CD4-positive, alpha-beta T cell treated with Interleukin-12 subunit alpha and Interleukin-12 subunit beta, for 1 hour (primary cell): Measurements from ENCODE around the gene CRIM1.

Experiments used
- DNase-seq: peaks from one replicate; pipeline ENCODE4 v3.0.0-alpha.2; 2020

The CRIM1 gene

GRCh38 chr2:36526226-36526625 is 170.6 kb downstream of the CRIM1 start:
- no peak for DNase-seq

- DNase-seq, result no peak
Measured at GRCh38 chr2:36528274-36528673, 172.7 kb downstream of the CRIM1 start.

GRCh38 chr2:36528766-36529392 is 173.3 kb downstream of the CRIM1 start:
- DNase-seq, result no peak

- no peak for DNase-seq
Measured at GRCh38 chr2:36530178-36530982, 174.8 kb downstream of the CRIM1 start.

- DNase-seq, result no peak
Measured at GRCh38 chr2:36530983-36531354, 175.4 kb downstream of the CRIM1 start.

- DNase-seq, result no peak
Measured at GRCh38 chr2:36534275-36534799, 178.8 kb downstream of the CRIM1 start.

- no peak for DNase-seq
Measured at GRCh38 chr2:36535099-36535498, 179.5 kb downstream of the CRIM1 start.

GRCh38 chr2:36536776-36537175 is 181.2 kb downstream of the CRIM1 start:
- DNase-seq, result no peak

GRCh38 chr2:36538335-36538734 is 182.8 kb downstream of the CRIM1 start:
- no peak for DNase-seq

- no peak for DNase-seq
Measured at GRCh38 chr2:36539631-36540030, 184.1 kb downstream of the CRIM1 start.

- DNase-seq, result no peak
Measured at GRCh38 chr2:36540986-36541754, 185.6 kb downstream of the CRIM1 start.

GRCh38 chr2:36541891-36542595 is 186.5 kb downstream of the CRIM1 start:
- no peak for DNase-seq

GRCh38 chr2:36544638-36545338 is 189.2 kb downstream of the CRIM1 start:
- DNase-seq, result no peak

- no peak for DNase-seq
Measured at GRCh38 chr2:36545871-36546416, 190.4 kb downstream of the CRIM1 start.

- no peak for DNase-seq
Measured at GRCh38 chr2:36547906-36548305, 192.3 kb downstream of the CRIM1 start.

- DNase-seq, result no peak
Measured at GRCh38 chr2:36549165-36549574, 193.6 kb downstream of the CRIM1 start.

GRCh38 chr2:36550006-36550405 is 194.4 kb downstream of the CRIM1 start:
- no peak for DNase-seq

- DNase-seq, result no peak
Measured at GRCh38 chr2:36553683-36554082, 198.1 kb downstream of the CRIM1 start.

- DNase-seq, result no peak
Measured at GRCh38 chr2:36554531-36554930, 199.0 kb downstream of the CRIM1 start.

GRCh38 chr2:36555789-36556188 is 200.2 kb downstream of the CRIM1 start:
- no peak for DNase-seq

- no peak for DNase-seq
Measured at GRCh38 chr2:36556842-36557241, 201.3 kb downstream of the CRIM1 start.
